Esophagus mucosa (tissue), 1 donor: ENCODE measurements around the gene ZNF670. TPM values are rescaled to one million over a fixed set of nuclear protein-coding genes. Genes with fewer than 3 reads are reported as not detected.
"Not testable (repeated sequence)": the region's sequence is repeated elsewhere in the genome, so short reads cannot be mapped to it uniquely, and the experiment has no call there.

Source experiments
- ATAC-seq: fragments of 200-7000 bp; cut with Tn5 transposase; one replicate; pipeline ENCODE4 v1.9.1; 2020
- total RNA-seq: library from RNA; stranded (reverse); gene quantifications from one replicate; pipeline ENCODE4 v1.2.4, GENCODE V29; 2023
- donor health status: DM: yes; HTN: yes; CAD: no.

ZNF670 gene
- total RNA-seq, 1 donor from 2014 or later: 1.4 TPM

GRCh38 chr1:247037511-247038320 lies 40.9 kb downstream of the ZNF670 start:
- no peak for ATAC-seq

- ATAC-seq: not testable (repeated sequence)
Observed at GRCh38 chr1:247032306-247032705, 46.3 kb downstream of the ZNF670 start.

Other genes starting within 250 kb of the ZNF670 start
- 15.8 TPM for gene AHCTF1, start 146.9 kb downstream of the ZNF670 start, total RNA-seq
- 1.6 TPM for gene ZNF695, start 70.8 kb downstream of the ZNF670 start, total RNA-seq
- 2.6 TPM for gene ZNF669, start 25.5 kb upstream of the ZNF670 start, total RNA-seq
- gene ZNF124, start 93.2 kb upstream of the ZNF670 start, total RNA-seq: 7.5 TPM
- gene VN1R5, start 177.3 kb upstream of the ZNF670 start, total RNA-seq: not detected